Ovary (tissue), 9 donors: ENCODE results near the gene HOXB1. TPM values are rescaled to one million over a fixed set of nuclear protein-coding genes. Genes with fewer than 3 reads are reported as not detected.

Source experiments
- DNase-seq, 5 donors: peaks; one replicate each; pipeline ENCODE4 v3.0.0-alpha.2; 2019 to 2020
- H3K27ac ChIP-seq, 2 donors: fragments of 200-600 bp; one replicate each; pipeline versions ENCODE4 v1.5.1 to v1.8.0; 2019 to 2022
- H3K27me3 ChIP-seq: fragments of 200-600 bp; one replicate; pipeline ENCODE4 v1.8.0; 2022
- H3K36me3 ChIP-seq: fragments of 200-600 bp; sonication (generic); one replicate; pipeline ENCODE4 v1.5.1; 2019
- H3K4me1 ChIP-seq: one replicate; pipeline ENCODE4 v1.8.1; 2013; ENCODE audit warnings: mild to moderate bottlenecking, moderate library complexity; ENCODE audit not compliant: insufficient read depth
- H3K4me3 ChIP-seq: fragments of 200-600 bp; sonication (generic); one replicate; pipeline ENCODE4 v1.5.1; 2017
- H3K9me3 ChIP-seq, 2 donors: fragments of 200-600 bp in 1 of 2; sonication (generic) in 1 of 2; one replicate each; pipeline versions ENCODE4 v1.5.1 to v1.8.1; 2013 to 2019; ENCODE audit warnings: mild to moderate bottlenecking in 1 of 2, moderate library complexity in 1 of 2
- EP300 ChIP-seq: sonication (generic); formaldehyde crosslinking; IDR thresholded peaks from one replicate; pipeline ENCODE4 v1.6.1; 2017; ENCODE audit warnings: antibody characterized with exemption
- POLR2A ChIP-seq: fragments of 450-650 bp; IDR thresholded peaks from one replicate; pipeline ENCODE4 v1.6.1; 2017; ENCODE audit warnings: antibody characterized with exemption, mild to moderate bottlenecking, moderate library complexity
- WGBS, 3 donors: extraction: QIAGEN DNeasy Blood & Tissue Kit in 1 of 3; methylation state at CpG; one replicate each; pipeline versions ENCODE4 v1.1.5 to v1.1.7; 2013 to 2017; 5-methylcytosine and 5-hydroxymethylcytosine counted together
- intact Hi-C, 4 donors: fragments of 100-400 bp; cut with DNase I; formaldehyde crosslinking; loops; one replicate each; pipeline versions ENCODE4 v1.11.0 to v1.15.1; 2022 to 2023
- polyA plus RNA-seq, 2 donors: library from polyadenylated mRNA; stranded (reverse); fragments of 200-250 nt in 1 of 2; fragments of 350-450 nt in 1 of 2; fragmentation: Illumina TruSeq in 1 of 2; extraction: RNeasy Lipid Tissue Mini Kit (QIAGEN cat#74804) in 1 of 2; gene quantifications; one replicate each; pipeline ENCODE4 v1.2.3, GENCODE V29; 2013 to 2014
- total RNA-seq, 7 donors: library from RNA; depleted of rRNA in 2 of 7; stranded (reverse); fragments of >200 nt in 2 of 7; fragmentation: NEBNext Ultra II Directional in 3 of 7; extraction: Animal tissue kit (Norgen Biotek cat#: 25700) in 3 of 7; gene quantifications; one replicate each; pipeline versions ENCODE4 v1.1.0 to v1.2.4, GENCODE V29; 2016 to 2023
- TF ChIP-seq, protein P1 (sequence below), 3 donors: fragments of 450-650 bp in 2 of 3; fragments of 200-600 bp in 1 of 3; IDR thresholded peaks; one replicate each; pipeline versions ENCODE4 v1.5.1 to v1.8.0; 2016 to 2022; ENCODE audit warnings: antibody characterized with exemption in 3 of 3, mild to moderate bottlenecking in 1 of 3
- donor health status: DM: no; HTN: no; CAD: no; lungs with moderate emphysema.
- donor health status: DM: no; HTN: no; CAD: no.
- donor health status: Bipolar disorder and iron deficiency.
- donor health status: DM: yes; HTN: yes; CAD: no.
- donor health status: DM: no; HTN: no; CAD: no.
- donor health status: DM: yes; HTN: yes; CAD: no.

The HOXB1 gene
- total and polyA plus RNA-seq, 9 donors: not detected

DNA sequence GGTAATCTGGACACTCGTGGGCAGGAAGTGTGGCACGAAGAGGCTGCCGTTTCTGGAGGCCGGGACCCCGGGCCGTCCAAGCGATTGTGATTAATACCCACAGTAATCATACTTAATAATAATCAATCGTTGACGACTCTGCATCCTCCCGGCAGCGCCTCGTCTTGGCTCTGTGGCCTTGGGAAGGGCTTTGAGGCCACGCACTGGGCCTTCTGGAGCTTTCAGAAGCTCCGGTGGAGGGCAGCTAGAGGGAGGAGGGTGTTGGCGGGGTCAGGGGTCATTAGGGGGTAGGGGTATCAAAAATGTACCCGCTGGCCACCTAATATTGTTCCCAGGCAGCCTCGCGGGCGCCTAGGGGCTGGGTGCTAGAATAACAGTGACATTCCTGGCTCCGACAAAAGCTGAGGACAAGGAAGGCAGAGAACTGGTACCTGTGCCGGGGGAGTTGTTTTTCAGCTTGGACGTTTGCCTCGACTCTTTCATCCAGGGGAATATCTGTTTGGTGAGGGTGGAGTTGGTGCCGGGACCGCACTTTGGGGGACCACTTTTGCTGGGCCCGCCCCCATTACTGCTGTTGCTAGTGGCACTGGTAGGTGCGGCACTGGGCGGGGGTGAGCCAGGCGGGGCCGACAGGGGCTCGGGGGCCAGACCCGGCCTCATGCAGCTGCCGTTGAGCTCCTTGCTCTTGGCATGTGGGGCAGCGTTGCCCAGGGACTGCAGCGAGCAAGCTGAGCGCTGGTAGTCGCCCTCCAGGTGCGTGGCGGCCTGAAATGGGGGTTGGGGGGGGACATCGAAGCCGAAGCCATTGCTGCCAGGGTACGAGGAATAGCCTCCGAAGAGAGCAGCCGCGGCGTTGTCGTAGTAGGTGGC, 21.0 kb upstream of the HOXB1 start:
- no peak for TF ChIP-seq EP300
- no peak overlapping the region for H3K27ac ChIP-seq
- peaks cover 0 to 4% of the 10 kb centered on the region in 2 donors for H3K9me3 ChIP-seq
- 31 to 63% (median 36%) methylated on average over 47 of the region's 47 CpGs for WGBS, 3 donors
- no peaks in the 10 kb centered on the region for H3K4me1 ChIP-seq
- DNase-seq: no peak
- peaks cover 3% of the 10 kb centered on the region for H3K27me3 ChIP-seq
- H3K4me3 ChIP-seq: no peak overlapping the region
- intact Hi-C loops: no loop called here
- H3K36me3 ChIP-seq: no peaks in the 10 kb centered on the region

DNA sequence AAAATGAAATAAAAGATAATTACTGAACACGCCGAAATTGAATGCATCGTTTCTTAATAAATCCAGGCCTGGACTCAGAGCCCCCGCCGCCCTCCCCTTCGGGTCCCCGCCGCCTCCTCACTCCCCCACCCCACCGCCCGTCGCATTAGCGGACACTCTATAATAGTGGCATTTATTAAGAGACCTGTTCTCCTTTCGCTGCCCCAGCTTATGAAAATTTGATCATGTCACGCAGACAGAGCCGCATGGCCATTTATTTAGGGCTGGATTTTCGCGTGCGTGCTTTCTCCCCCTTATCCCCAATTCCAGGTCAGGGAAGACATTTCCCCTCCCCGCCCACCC, 20.4 kb upstream of the HOXB1 start:
- Histone ChIP-seq H3K4me3 (no peak overlapping the region), H3K27ac (no peak overlapping the region), H3K36me3 (no peaks in the 10 kb centered on the region), H3K4me1 (no peaks in the 10 kb centered on the region), H3K27me3 (peaks cover 3% of the 10 kb centered on the region), H3K9me3 (peaks cover 0 to 4% of the 10 kb centered on the region in 2 donors)
- TF ChIP-seq POLR2A (no peak), EP300 (no peak)
- TF ChIP-seq, protein P1, sequence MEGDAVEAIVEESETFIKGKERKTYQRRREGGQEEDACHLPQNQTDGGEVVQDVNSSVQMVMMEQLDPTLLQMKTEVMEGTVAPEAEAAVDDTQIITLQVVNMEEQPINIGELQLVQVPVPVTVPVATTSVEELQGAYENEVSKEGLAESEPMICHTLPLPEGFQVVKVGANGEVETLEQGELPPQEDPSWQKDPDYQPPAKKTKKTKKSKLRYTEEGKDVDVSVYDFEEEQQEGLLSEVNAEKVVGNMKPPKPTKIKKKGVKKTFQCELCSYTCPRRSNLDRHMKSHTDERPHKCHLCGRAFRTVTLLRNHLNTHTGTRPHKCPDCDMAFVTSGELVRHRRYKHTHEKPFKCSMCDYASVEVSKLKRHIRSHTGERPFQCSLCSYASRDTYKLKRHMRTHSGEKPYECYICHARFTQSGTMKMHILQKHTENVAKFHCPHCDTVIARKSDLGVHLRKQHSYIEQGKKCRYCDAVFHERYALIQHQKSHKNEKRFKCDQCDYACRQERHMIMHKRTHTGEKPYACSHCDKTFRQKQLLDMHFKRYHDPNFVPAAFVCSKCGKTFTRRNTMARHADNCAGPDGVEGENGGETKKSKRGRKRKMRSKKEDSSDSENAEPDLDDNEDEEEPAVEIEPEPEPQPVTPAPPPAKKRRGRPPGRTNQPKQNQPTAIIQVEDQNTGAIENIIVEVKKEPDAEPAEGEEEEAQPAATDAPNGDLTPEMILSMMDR (IDR thresholded peaks at IDR 0.05): no peak
- no peak for DNase-seq
- WGBS, 3 donors: 22 to 51% (median 24%) methylated on average over 19 of the region's 19 CpGs
- intact Hi-C loops: no loop called here

DNA sequence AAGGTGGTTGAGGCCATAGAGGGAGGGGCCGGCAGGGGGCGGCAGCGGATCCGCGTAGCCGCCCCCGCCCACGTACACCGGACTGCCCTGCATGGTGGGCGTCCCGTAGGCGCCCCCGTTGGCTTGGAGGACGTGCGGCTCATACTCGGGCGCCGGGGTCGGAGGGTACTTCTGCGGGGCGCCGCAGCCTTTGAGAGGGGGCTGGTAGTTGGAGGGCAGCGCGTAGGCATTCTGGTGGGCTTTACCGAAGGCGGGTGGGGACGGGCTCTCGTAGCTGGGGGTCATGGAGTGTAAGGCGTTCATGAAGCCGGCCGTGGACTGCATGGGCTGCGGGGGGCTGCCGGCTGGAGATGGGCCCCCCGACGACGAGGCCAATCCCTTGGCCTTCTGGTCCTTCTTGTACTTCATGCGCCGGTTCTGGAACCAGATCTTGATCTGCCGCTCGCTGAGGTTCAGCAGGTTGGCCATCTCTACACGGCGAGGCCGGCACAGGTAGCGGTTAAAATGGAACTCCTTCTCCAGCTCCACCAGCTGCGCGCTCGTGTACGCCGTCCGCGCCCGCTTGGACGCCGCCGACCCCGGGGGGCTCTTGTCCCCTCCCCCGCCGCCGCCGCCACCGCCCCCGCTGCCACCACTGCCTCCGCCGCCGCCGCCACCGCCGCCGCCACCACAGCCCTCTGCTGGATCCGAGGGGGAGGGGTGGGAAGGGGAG, 19.8 kb upstream of the HOXB1 start:
- peaks cover 3% of the 10 kb centered on the region for H3K27me3 ChIP-seq
- no peak for DNase-seq
- WGBS, 3 donors: 6 to 36% (median 11%) methylated on average over 66 to 70 of the region's 70 CpGs
- peaks cover 0 to 4% of the 10 kb centered on the region in 2 donors for H3K9me3 ChIP-seq
- intact Hi-C loops: no loop called here
- H3K27ac ChIP-seq: no peak overlapping the region
- H3K36me3 ChIP-seq: no peaks in the 10 kb centered on the region
- no peak for TF ChIP-seq EP300
- no peak for TF ChIP-seq POLR2A
- TF ChIP-seq, protein P1 (IDR thresholded peaks at IDR 0.05): no peak
- H3K4me1 ChIP-seq: no peaks in the 10 kb centered on the region
- H3K4me3 ChIP-seq: no peak overlapping the region

DNA sequence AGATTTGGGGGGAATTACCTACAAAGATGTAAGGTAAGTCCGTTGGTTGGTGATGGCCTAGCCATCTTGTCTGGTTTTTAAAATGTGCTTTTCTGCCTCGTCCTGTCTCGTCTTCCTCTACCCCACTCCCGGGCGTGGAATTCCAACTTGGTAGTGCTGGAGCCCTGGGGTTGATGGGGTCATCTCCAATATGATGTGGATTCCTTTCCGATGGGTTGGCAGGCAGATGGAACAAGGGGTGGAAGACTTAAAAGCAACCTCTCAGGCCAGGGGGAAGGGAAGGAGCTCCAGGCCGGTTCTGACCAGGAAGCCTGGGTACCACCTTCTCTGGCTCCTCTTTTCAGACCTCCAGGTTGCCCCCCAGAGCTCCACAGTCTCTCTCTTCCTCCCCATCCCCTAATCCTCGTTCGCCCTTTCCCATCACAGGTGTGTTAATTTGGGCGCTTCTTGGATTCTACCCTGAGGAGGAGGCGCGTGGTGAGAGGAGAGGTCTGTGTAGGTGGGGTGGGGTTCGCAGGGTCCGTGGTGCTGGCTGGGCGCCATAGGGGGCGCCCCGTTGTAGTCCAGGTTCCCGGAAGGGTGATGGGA, 19.2 kb upstream of the HOXB1 start:
- Histone ChIP-seq H3K9me3 (peaks cover 0 to 4% of the 10 kb centered on the region in 2 donors), H3K36me3 (no peaks in the 10 kb centered on the region), H3K4me1 (no peaks in the 10 kb centered on the region), H3K4me3 (no peak overlapping the region), H3K27ac (no peak overlapping the region), H3K27me3 (peaks cover 3% of the 10 kb centered on the region)
- no peak for DNase-seq
- 51 to 65% (median 52%) methylated on average over 18 of the region's 18 CpGs for WGBS, 3 donors
- TF ChIP-seq, protein P1 (IDR thresholded peaks at IDR 0.05): no peak
- no peak for TF ChIP-seq EP300
- TF ChIP-seq POLR2A: no peak
- intact Hi-C loops: loop anchor here in 1 of 4 donors (5.0 kb wide), 1 partner anchor 1602 kb away; the partner anchor contains the start of gene PPP1R9B
